H9 (cell line): ENCODE results near the gene SGIP1. TPM values are rescaled to one million over a fixed set of nuclear protein-coding genes. Genes with fewer than 3 reads are reported as not detected.
"Not testable (repeated sequence)": the region's sequence is repeated elsewhere in the genome, so short reads cannot be mapped to it uniquely, and the experiment has no call there.

Experiments used
- DNase-seq: peaks from one replicate; pipeline ENCODE4 v3.0.0-alpha.2; 2017
- H2AFZ ChIP-seq: one replicate; pipeline ENCODE4 v1.6.1; 2013; ENCODE audit warnings: mild to moderate bottlenecking, low read length, control low read depth, moderate library complexity
- H2AK5ac ChIP-seq: 2 replicates; pipeline ENCODE4 v1.6.1; 2013; ENCODE audit warnings: low read length, control low read depth, mixed read lengths; ENCODE audit not compliant: insufficient read length
- H2BK120ac ChIP-seq: one replicate; pipeline ENCODE4 v1.6.1; 2013; ENCODE audit warnings: low read depth, mild to moderate bottlenecking, low read length, control low read depth, inconsistent platforms; ENCODE audit not compliant: poor library complexity, severe bottlenecking
- H2BK12ac ChIP-seq: 2 replicates; pipeline ENCODE4 v1.6.1; 2013; ENCODE audit warnings: low read length, control low read depth, mixed read lengths, low read depth; ENCODE audit not compliant: insufficient read length
- H2BK15ac ChIP-seq: 2 replicates; pipeline ENCODE4 v1.6.1; 2013; ENCODE audit warnings: low read depth, low read length, control low read depth
- H2BK20ac ChIP-seq: one replicate; pipeline ENCODE4 v1.6.1; 2013; ENCODE audit warnings: low read depth, mild to moderate bottlenecking, low read length, control low read depth, inconsistent platforms; ENCODE audit not compliant: poor library complexity, severe bottlenecking
- H2BK5ac ChIP-seq: 2 replicates; pipeline ENCODE4 v1.6.1; 2013; ENCODE audit warnings: low read length, control low read depth, mixed read lengths; ENCODE audit not compliant: insufficient read length
- H3K14ac ChIP-seq: 2 replicates; pipeline ENCODE4 v1.6.1; 2013; ENCODE audit warnings: low read length, control low read depth; ENCODE audit not compliant: insufficient read depth
- H3K18ac ChIP-seq: 2 replicates; pipeline ENCODE4 v1.6.1; 2013; ENCODE audit warnings: low read depth, mild to moderate bottlenecking, mixed read lengths, low read length, control low read depth; ENCODE audit not compliant: insufficient read length
- H3K23ac ChIP-seq: 2 replicates; pipeline ENCODE4 v1.6.1; 2013; ENCODE audit warnings: low read length, control low read depth, mixed read lengths, low read depth; ENCODE audit not compliant: insufficient read length
- H3K23me2 ChIP-seq: 2 replicates; pipeline ENCODE4 v1.6.1; 2013; ENCODE audit warnings: low read depth, mild to moderate bottlenecking, mixed read lengths, low read length, control low read depth; ENCODE audit not compliant: insufficient read length, poor library complexity, severe bottlenecking
- H3K27ac ChIP-seq: 2 replicates; pipeline ENCODE4 v1.5.1; 2013; ENCODE audit warnings: low read length, control low read depth, mixed read lengths, low read depth; ENCODE audit not compliant: insufficient read length
- H3K27me3 ChIP-seq: 2 replicates; pipeline ENCODE4 v1.6.1; 2013; ENCODE audit warnings: low read length, control low read depth, inconsistent platforms; ENCODE audit not compliant: insufficient read depth
- H3K4ac ChIP-seq: 2 replicates; pipeline ENCODE4 v1.6.1; 2013; ENCODE audit warnings: low read depth, mild to moderate bottlenecking, control low read depth, inconsistent platforms, low read length, moderate library complexity
- H3K4me1 ChIP-seq: 2 replicates; pipeline ENCODE4 v1.6.1; 2013; ENCODE audit warnings: low read length, control low read depth, inconsistent platforms; ENCODE audit not compliant: insufficient read depth
- H3K4me2 ChIP-seq: 2 replicates; pipeline ENCODE4 v1.6.1; 2013; ENCODE audit warnings: low read length, control low read depth, mixed read lengths; ENCODE audit not compliant: insufficient read length, insufficient read depth
- H3K56ac ChIP-seq: 2 replicates; pipeline ENCODE4 v1.6.1; 2013; ENCODE audit warnings: low read depth, mild to moderate bottlenecking, mixed read lengths, low read length, control low read depth; ENCODE audit not compliant: insufficient read length
- H3K79me1 ChIP-seq: 2 replicates; pipeline ENCODE4 v1.6.1; 2013; ENCODE audit warnings: low read depth, mild to moderate bottlenecking, moderate library complexity, low read length, control low read depth, inconsistent platforms; ENCODE audit not compliant: insufficient read depth, poor library complexity, severe bottlenecking
- H3K79me2 ChIP-seq: 2 replicates; pipeline ENCODE4 v1.6.1; 2013; ENCODE audit warnings: low read length, control low read depth, inconsistent platforms; ENCODE audit not compliant: insufficient read depth
- H3K9ac ChIP-seq: 2 replicates; pipeline ENCODE4 v1.6.1; 2013; ENCODE audit warnings: low read length, control low read depth, mixed read lengths; ENCODE audit not compliant: insufficient read length; ENCODE audit errors: extremely low read depth
- H3K9me3 ChIP-seq: one replicate; pipeline ENCODE4 v1.6.1; 2013; ENCODE audit warnings: low read depth, low read length, inconsistent platforms; ENCODE audit not compliant: control insufficient read depth
- H3T11ph ChIP-seq: one replicate; pipeline ENCODE4 v1.6.1; 2013; ENCODE audit warnings: mild to moderate bottlenecking, low read length, control low read depth, inconsistent platforms
- H4K20me1 ChIP-seq: one replicate; pipeline ENCODE4 v1.6.1; 2013; ENCODE audit not compliant: control insufficient read depth, insufficient read length, insufficient read depth
- H4K5ac ChIP-seq: 2 replicates; pipeline ENCODE4 v1.6.1; 2013; ENCODE audit warnings: low read depth, mild to moderate bottlenecking, mixed read lengths, low read length, control low read depth; ENCODE audit not compliant: insufficient read length
- H4K8ac ChIP-seq: replicated peaks from 2 replicates; pipeline ENCODE4 v1.6.1; 2013; ENCODE audit warnings: low read length, control low read depth, mixed read lengths, low read depth; ENCODE audit not compliant: insufficient read length
- H4K91ac ChIP-seq: 2 replicates; pipeline ENCODE4 v1.6.1; 2013; ENCODE audit warnings: low read depth, mild to moderate bottlenecking, moderate library complexity, mixed read lengths, low read length, control low read depth; ENCODE audit not compliant: insufficient read length
- H3K27ac Mint-ChIP-seq, 3 experiments: 2 replicates in 2 of 3; 3 replicates in 1 of 3; pipeline ENCODE4 v1.8.0; 2020 to 2021; ENCODE audit warnings: mixed read lengths in 3 of 3, mild to moderate bottlenecking in 1 of 3, moderate library complexity in 1 of 3
- H3K27me3 Mint-ChIP-seq: 2 replicates; pipeline ENCODE4 v1.8.0; 2021; ENCODE audit warnings: low read depth, mild to moderate bottlenecking, moderate library complexity, mixed read lengths
- H3K36me3 Mint-ChIP-seq, 3 experiments: 2 replicates in 2 of 3; 3 replicates in 1 of 3; pipeline ENCODE4 v1.8.0; 2020 to 2021; ENCODE audit warnings: low read depth in 3 of 3, mixed read lengths in 3 of 3; ENCODE audit not compliant: insufficient read depth in 1 of 3
- H3K4me1 Mint-ChIP-seq, 2 experiments: 2 replicates each; pipeline ENCODE4 v1.8.0; 2020; ENCODE audit warnings: mixed read lengths in 2 of 2
- H3K4me3 Mint-ChIP-seq, 2 experiments: 2 replicates in 1 of 2; 3 replicates in 1 of 2; pipeline ENCODE4 v1.8.0; 2020 to 2021; ENCODE audit warnings: mild to moderate bottlenecking in 2 of 2, mixed read lengths in 2 of 2, moderate library complexity in 1 of 2
- H3K9me3 Mint-ChIP-seq, 2 experiments: 2 replicates in 1 of 2; 3 replicates in 1 of 2; pipeline ENCODE4 v1.8.0; 2020; ENCODE audit warnings: mild to moderate bottlenecking in 2 of 2, mixed read lengths in 2 of 2, moderate library complexity in 1 of 2
- WGBS: extraction: QIAGEN DNeasy Blood & Tissue Kit; methylation state at CpG from one replicate; pipeline ENCODE4 v1.1.7; 2013; ENCODE audit warnings: missing lambda C conversion rate, low lambda C conversion rate, mixed read lengths; ENCODE audit not compliant: insufficient read length; ENCODE audit errors: extremely low coverage; 5-methylcytosine and 5-hydroxymethylcytosine counted together
- total RNA-seq: library from RNA; stranded (reverse); gene quantifications from 2 replicates; pipeline ENCODE4 v1.2.1, GENCODE V29; 2021
- TF ChIP-seq, protein P1 (sequence below): fragments of 200-600 bp; sonication (generic); conservative IDR thresholded peaks from 3 replicates; pipeline ENCODE4 v1.8.0; 2021; ENCODE audit warnings: antibody characterized with exemption, mild to moderate bottlenecking

Gene SGIP1
- total RNA-seq, 1 experiment from 2014 or later = 1.5 TPM

DNA sequence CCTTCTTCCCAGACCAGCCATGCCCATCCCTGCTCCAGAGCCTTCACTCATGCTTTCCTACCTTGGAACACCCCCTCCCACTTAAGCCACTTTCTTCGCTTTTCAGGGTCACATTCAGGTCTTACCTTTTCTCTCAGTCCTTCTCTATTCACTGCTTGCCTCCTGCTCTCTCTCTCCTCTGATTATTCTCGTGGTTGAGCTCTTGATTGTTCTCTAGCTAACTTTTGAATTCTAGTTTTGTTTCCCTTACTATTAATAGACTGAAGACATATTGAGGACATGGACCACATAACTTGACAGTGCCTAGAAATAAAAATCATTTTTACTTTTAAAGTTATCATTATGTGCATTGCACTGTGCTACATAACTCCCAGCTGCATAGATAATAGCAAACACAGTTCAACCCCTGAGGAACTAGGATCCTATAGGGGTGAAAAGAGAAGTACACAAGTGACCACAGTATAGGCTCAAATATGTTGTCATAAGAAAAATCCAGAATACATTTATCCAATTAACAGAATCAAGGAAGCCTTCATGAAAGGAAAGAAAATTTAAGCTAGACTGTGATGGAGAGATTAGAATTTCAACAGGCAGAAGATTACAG lies 245.6 kb downstream of the SGIP1 start:
- no peak overlapping the region for H3T11ph ChIP-seq
- no peaks in the 10 kb centered on the region for H3K23me2 ChIP-seq
- no peak overlapping the region for H2BK120ac ChIP-seq
- no peaks in the 10 kb centered on the region for H3K4me1 ChIP-seq
- H2AFZ ChIP-seq = no peak overlapping the region
- no peak overlapping the region for H4K8ac ChIP-seq
- no peak overlapping the region for H3K14ac ChIP-seq
- no peaks in the 10 kb centered on the region for H3K79me2 ChIP-seq
- H4K5ac ChIP-seq = no peak overlapping the region
- WGBS = no CpG with 5 or more reads among the region's 2 CpGs
- no peak overlapping the region for H2BK12ac ChIP-seq
- H3K79me1 ChIP-seq = no peaks in the 10 kb centered on the region
- no peaks in the 10 kb centered on the region for H3K27me3 ChIP-seq
- no peak for DNase-seq
- H3K9ac ChIP-seq = no peak overlapping the region
- H4K91ac ChIP-seq = no peak overlapping the region
- no peak overlapping the region for H2BK5ac ChIP-seq
- peaks cover 23 to 33% of the 10 kb centered on the region in 2 experiments for H3K9me3 Mint-ChIP-seq
- H3K36me3 Mint-ChIP-seq = peaks cover 7 to 18% (median 7%) of the 10 kb centered on the region in 3 experiments
- no peak overlapping the region for H3K18ac ChIP-seq
- no peak overlapping the region for H3K4ac ChIP-seq
- no peak overlapping the region for H2BK20ac ChIP-seq
- no peak overlapping the region for H3K27ac ChIP-seq
- no peaks in the 10 kb centered on the region for H3K4me1 Mint-ChIP-seq
- no peak overlapping the region for H3K27ac Mint-ChIP-seq
- H3K4me2 ChIP-seq = no peak overlapping the region
- H3K9me3 ChIP-seq = peaks cover 7% of the 10 kb centered on the region
- H2BK15ac ChIP-seq = no peak overlapping the region
- H3K27me3 Mint-ChIP-seq = no peaks in the 10 kb centered on the region
- TF ChIP-seq, protein P1, sequence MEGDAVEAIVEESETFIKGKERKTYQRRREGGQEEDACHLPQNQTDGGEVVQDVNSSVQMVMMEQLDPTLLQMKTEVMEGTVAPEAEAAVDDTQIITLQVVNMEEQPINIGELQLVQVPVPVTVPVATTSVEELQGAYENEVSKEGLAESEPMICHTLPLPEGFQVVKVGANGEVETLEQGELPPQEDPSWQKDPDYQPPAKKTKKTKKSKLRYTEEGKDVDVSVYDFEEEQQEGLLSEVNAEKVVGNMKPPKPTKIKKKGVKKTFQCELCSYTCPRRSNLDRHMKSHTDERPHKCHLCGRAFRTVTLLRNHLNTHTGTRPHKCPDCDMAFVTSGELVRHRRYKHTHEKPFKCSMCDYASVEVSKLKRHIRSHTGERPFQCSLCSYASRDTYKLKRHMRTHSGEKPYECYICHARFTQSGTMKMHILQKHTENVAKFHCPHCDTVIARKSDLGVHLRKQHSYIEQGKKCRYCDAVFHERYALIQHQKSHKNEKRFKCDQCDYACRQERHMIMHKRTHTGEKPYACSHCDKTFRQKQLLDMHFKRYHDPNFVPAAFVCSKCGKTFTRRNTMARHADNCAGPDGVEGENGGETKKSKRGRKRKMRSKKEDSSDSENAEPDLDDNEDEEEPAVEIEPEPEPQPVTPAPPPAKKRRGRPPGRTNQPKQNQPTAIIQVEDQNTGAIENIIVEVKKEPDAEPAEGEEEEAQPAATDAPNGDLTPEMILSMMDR = no peak
- no peak overlapping the region for H3K23ac ChIP-seq
- H3K4me3 Mint-ChIP-seq = no peak overlapping the region
- no peak overlapping the region for H2AK5ac ChIP-seq
- H4K20me1 ChIP-seq = no peaks in the 10 kb centered on the region
- H3K56ac ChIP-seq = no peak overlapping the region

DNA sequence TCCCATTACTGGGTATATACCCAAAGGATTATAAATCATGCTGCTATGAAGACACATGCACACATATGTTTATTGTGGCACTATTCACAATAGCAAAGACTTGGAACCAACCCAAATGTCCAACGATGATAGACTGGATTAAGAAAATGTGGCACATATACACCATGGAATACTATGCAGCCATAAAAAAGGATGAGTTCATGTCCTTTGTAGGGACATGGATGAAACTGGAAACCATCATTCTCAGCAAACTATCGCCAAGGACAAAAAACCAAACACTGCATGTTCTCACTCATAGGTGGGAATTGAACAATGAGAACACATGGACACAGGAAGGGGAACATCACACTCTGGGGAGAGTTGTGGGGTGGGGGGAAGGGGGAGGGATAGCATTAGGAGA lies 251.8 kb downstream of the SGIP1 start:
- not testable (repeated sequence) for H2BK20ac ChIP-seq, H3K56ac ChIP-seq, H3K4me1 ChIP-seq, H3K23me2 ChIP-seq, H2BK5ac ChIP-seq, H3K9me3 ChIP-seq, H4K5ac ChIP-seq, H3K4me2 ChIP-seq, H2BK12ac ChIP-seq, H3K9ac ChIP-seq, H3K79me2 ChIP-seq, H4K91ac ChIP-seq, H4K8ac ChIP-seq, H3K79me1 ChIP-seq, H3K23ac ChIP-seq, H2BK15ac ChIP-seq, H3K27me3 Mint-ChIP-seq, H3K27ac Mint-ChIP-seq, H2AFZ ChIP-seq, H3K14ac ChIP-seq, H2AK5ac ChIP-seq, H4K20me1 ChIP-seq, DNase-seq, H3K27ac ChIP-seq, H3K27me3 ChIP-seq, H3K18ac ChIP-seq, H3K36me3 Mint-ChIP-seq, H3T11ph ChIP-seq, H3K4me3 Mint-ChIP-seq, H2BK120ac ChIP-seq, H3K4ac ChIP-seq, H3K4me1 Mint-ChIP-seq
- no CpG with 5 or more reads among the region's 2 CpGs for WGBS
- peaks cover 10 to 16% of the 10 kb centered on the region in 2 experiments for H3K9me3 Mint-ChIP-seq
